Measurements from ENCODE around the gene PDCD2.

PDCD2 gene

GRCh38 chr6:170525795-170526194 is 58.6 kb downstream of the PDCD2 start:
- H3K36me3 Mint-ChIP-seq (ENCODE audit: low read depth): no peaks in the 10 kb centered on the region
- H3K9me3 Mint-ChIP-seq: peaks cover 4% of the 10 kb centered on the region
- peaks cover 4% of the 10 kb centered on the region for H3K27me3 Mint-ChIP-seq (ENCODE audit: low read depth)
- H3K27ac Mint-ChIP-seq: no peak overlapping the region
- no peak for TF ChIP-seq CTCF (IDR thresholded peaks at IDR 0.05; ENCODE audit: unreplicated experiment in 3 of 3)
- peaks cover 22% of the 10 kb centered on the region for H3K4me1 Mint-ChIP-seq
- H3K4me3 Mint-ChIP-seq: no peak overlapping the region
